MCF 10A (cell line): Measurements from ENCODE around the gene MUC4. TPM values are rescaled to one million over a fixed set of nuclear protein-coding genes. Genes with fewer than 3 reads are reported as not detected.

Experiments
- BruUV-seq: library from RNA; stranded (reverse); fragments of 400-500 nt; replicated peaks from 2 replicates; lab custom pipeline; 2021; lab: Mats Ljungman, UMichigan
- CTCF ChIA-PET: fragments of 300-600 bp; sonication (Branson Sonifier 250); formaldehyde crosslinking; extraction: SDS; loops from one replicate; lab custom pipeline; 2021; ENCODE audit warnings: antibody characterized with exemption, inconsistent platforms; lab: Yijun Ruan, JAX
- POLR2A ChIA-PET: fragments of 300-600, 350-650 bp; sonication (Branson Sonifier 250); formaldehyde crosslinking; extraction: SDS; loops from one replicate; lab custom pipeline; 2020; ENCODE audit warnings: antibody characterized with exemption, inconsistent platforms; lab: Yijun Ruan, JAX
- DNase-seq: peaks from one replicate; pipeline ENCODE4 v3.0.0-alpha.2; 2018; ENCODE audit not compliant: unreplicated experiment
- H3K27ac Mint-ChIP-seq: one replicate; pipeline ENCODE4 v1.8.0; 2022; ENCODE audit warnings: mild to moderate bottlenecking, low read depth, mixed read lengths; ENCODE audit not compliant: unreplicated experiment
- H3K27me3 Mint-ChIP-seq: one replicate; pipeline ENCODE4 v1.8.0; 2022; ENCODE audit warnings: mixed read lengths; ENCODE audit not compliant: insufficient read depth, unreplicated experiment
- H3K36me3 Mint-ChIP-seq: one replicate; pipeline ENCODE4 v1.8.0; 2022; ENCODE audit warnings: mild to moderate bottlenecking, moderate library complexity, mixed read lengths; ENCODE audit not compliant: insufficient read depth, unreplicated experiment
- H3K4me1 Mint-ChIP-seq: one replicate; pipeline ENCODE4 v1.8.0; 2022; ENCODE audit warnings: mixed read lengths; ENCODE audit not compliant: insufficient read depth, unreplicated experiment
- H3K4me3 Mint-ChIP-seq: one replicate; pipeline ENCODE4 v1.8.0; 2022; ENCODE audit warnings: mild to moderate bottlenecking, moderate library complexity, mixed read lengths; ENCODE audit not compliant: unreplicated experiment
- H3K9me3 Mint-ChIP-seq: one replicate; pipeline ENCODE4 v1.8.0; 2022; ENCODE audit warnings: mixed read lengths; ENCODE audit not compliant: unreplicated experiment
- CTCF ChIP-seq: fragments of 200-600 bp; IDR thresholded peaks from one replicate; pipeline ENCODE4 v1.8.0; 2022; ENCODE audit warnings: antibody characterized with exemption, mild to moderate bottlenecking; ENCODE audit not compliant: unreplicated experiment
- intact Hi-C: fragments of 100-400 bp; cut with micrococcal nuclease; formaldehyde crosslinking; loops from 2 replicates; pipeline ENCODE4 v1.14.1; 2022
- total RNA-seq: library from RNA; stranded (reverse); gene quantifications from 2 replicates; pipeline ENCODE4 v1.2.3, GENCODE V29; 2022

MUC4 gene
- total RNA-seq, 1 experiment from 2014 or later: not detected

DNA sequence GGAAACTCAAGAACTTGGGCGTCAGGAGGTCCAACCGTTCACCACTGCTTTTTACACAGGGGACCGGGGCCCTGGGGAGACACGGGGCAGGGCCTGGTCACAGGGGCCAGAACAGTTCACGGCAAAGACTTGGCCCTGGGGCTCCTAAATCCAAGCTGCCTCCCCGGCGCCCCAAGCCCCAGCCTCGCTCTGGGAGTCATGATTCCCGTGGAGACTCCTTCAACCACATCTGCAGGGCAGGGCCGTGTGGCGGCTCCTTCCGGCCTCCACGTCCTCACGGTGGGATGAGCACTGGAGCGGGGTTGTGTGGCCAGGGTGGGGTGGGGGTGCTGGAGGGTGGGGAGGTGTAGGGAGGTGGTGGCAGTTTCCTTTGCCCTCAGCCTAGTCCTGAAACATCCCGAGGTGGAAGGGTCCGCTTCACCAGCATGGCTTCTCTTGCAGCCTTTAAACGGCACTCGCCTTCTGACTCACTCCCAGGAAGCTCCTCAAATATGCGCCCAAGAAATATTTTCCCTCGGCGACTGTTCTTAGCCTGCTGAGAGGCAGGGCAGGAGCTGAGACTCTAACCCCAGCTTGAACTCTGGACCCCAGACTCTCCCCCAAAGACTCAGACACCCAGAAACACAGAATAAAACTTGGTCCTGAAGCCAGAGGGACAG, 1.8 kb downstream of the MUC4 start:
- POLR2A ChIA-PET: interaction anchor here (0.6 kb wide), 1 partner anchor 226 kb away, joined by 3 read pairs; no protein-coding TSS in a partner anchor
- intact Hi-C loops: no loop called here
- Mint-ChIP-seq H3K9me3 (no peaks in the 10 kb centered on the region), H3K36me3 (no peaks in the 10 kb centered on the region), H3K4me1 (peaks cover 9% of the 10 kb centered on the region), H3K27me3 (peaks cover 68% of the 10 kb centered on the region), H3K4me3 (no peak overlapping the region), H3K27ac (no peak overlapping the region)
- CTCF ChIA-PET: interaction anchor here (0.7 kb wide), 2 partner anchors 12 to 790 kb away, joined by 3 read pairs; no protein-coding TSS in a partner anchor
- BruUV-seq: no TSS peak
- DNase-seq: no peak
- TF ChIP-seq CTCF: no peak

DNA sequence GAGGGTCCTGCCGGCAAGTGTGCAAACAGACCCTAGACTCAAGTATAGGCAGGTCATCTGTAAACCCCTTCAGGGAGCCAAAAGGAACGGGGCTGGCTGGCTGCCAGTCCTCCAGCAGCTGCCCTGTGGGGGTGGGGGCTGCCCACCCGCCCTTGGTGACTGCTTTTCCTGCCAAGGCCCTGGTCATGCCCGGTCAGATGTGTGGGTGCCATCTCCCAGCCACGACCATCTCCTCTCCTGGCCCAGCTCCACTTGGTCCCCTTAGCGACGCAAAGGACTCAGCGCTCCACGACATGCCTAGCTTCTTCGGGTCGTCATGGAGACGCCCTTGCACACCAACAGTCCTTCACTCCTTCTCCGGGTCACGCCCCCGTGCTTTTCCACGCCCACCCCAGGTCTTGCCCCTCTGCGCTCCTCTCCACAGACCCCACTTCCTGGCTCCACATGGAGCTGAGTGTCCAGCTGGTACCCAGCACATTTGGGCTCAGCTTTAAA, 2.4 kb downstream of the MUC4 start:
- Mint-ChIP-seq H3K27me3 (peaks cover 62% of the 10 kb centered on the region), H3K4me3 (no peak overlapping the region), H3K4me1 (peaks cover 9% of the 10 kb centered on the region), H3K27ac (no peak overlapping the region), H3K9me3 (no peaks in the 10 kb centered on the region), H3K36me3 (no peaks in the 10 kb centered on the region)
- BruUV-seq: no TSS peak
- DNase-seq: no peak
- no peak for TF ChIP-seq CTCF
- intact Hi-C loops: no loop called here
- ChIA-PET POLR2A (interaction anchor here (0.6 kb wide), 1 partner anchor 225 kb away, joined by 3 read pairs; no protein-coding TSS in a partner anchor), CTCF (interaction anchor here (0.7 kb wide), 2 partner anchors 12 to 789 kb away, joined by 3 read pairs; no protein-coding TSS in a partner anchor)

- no TSS peak for BruUV-seq
- Mint-ChIP-seq H3K4me3 (no peak overlapping the region), H3K27ac (no peak overlapping the region), H3K4me1 (peaks cover 9% of the 10 kb centered on the region), H3K27me3 (peaks cover 62% of the 10 kb centered on the region), H3K36me3 (no peaks in the 10 kb centered on the region), H3K9me3 (no peaks in the 10 kb centered on the region)
- no peak for TF ChIP-seq CTCF
- intact Hi-C loops: no loop called here
- ChIA-PET POLR2A (interaction anchor here (0.6 kb wide), 1 partner anchor 225 kb away, joined by 3 read pairs; no protein-coding TSS in a partner anchor), CTCF (no interaction called here)
- DNase-seq: peak; percentile 13
These were observed 2.9 kb downstream of the MUC4 start for GRCh38 chr3:195808741-195809290.

- peaks cover 9% of the 10 kb centered on the region for H3K4me1 Mint-ChIP-seq
- H3K9me3 Mint-ChIP-seq: no peaks in the 10 kb centered on the region
- ChIA-PET POLR2A (no interaction called here), CTCF (no interaction called here)
- no peak for TF ChIP-seq CTCF
- BruUV-seq: no TSS peak
- H3K4me3 Mint-ChIP-seq: no peak overlapping the region
- DNase-seq: no peak
- peaks cover 62% of the 10 kb centered on the region for H3K27me3 Mint-ChIP-seq
- intact Hi-C loops: no loop called here
- no peaks in the 10 kb centered on the region for H3K36me3 Mint-ChIP-seq
- H3K27ac Mint-ChIP-seq: no peak overlapping the region
These were observed 4.0 kb downstream of the MUC4 start for GRCh38 chr3:195807681-195808121.
